GM12891 (cell line): Measurements from ENCODE around the gene NPIPB6.
"Not testable (repeated sequence)": the region's sequence is repeated elsewhere in the genome, so short reads cannot be mapped to it uniquely, and the experiment has no call there.

ENCODE experiments used
- PAX5 ChIP-seq: IDR thresholded peaks from 2 replicates; pipeline ENCODE4 v1.6.1; 2011; ENCODE audit warnings: low read length, moderate library complexity, mild to moderate bottlenecking; ENCODE audit not compliant: insufficient read depth, severe bottlenecking
- TAF1 ChIP-seq: IDR thresholded peaks from 2 replicates; pipeline ENCODE4 v1.6.1; 2011; ENCODE audit warnings: low read depth, low read length, control low read depth

DNA sequence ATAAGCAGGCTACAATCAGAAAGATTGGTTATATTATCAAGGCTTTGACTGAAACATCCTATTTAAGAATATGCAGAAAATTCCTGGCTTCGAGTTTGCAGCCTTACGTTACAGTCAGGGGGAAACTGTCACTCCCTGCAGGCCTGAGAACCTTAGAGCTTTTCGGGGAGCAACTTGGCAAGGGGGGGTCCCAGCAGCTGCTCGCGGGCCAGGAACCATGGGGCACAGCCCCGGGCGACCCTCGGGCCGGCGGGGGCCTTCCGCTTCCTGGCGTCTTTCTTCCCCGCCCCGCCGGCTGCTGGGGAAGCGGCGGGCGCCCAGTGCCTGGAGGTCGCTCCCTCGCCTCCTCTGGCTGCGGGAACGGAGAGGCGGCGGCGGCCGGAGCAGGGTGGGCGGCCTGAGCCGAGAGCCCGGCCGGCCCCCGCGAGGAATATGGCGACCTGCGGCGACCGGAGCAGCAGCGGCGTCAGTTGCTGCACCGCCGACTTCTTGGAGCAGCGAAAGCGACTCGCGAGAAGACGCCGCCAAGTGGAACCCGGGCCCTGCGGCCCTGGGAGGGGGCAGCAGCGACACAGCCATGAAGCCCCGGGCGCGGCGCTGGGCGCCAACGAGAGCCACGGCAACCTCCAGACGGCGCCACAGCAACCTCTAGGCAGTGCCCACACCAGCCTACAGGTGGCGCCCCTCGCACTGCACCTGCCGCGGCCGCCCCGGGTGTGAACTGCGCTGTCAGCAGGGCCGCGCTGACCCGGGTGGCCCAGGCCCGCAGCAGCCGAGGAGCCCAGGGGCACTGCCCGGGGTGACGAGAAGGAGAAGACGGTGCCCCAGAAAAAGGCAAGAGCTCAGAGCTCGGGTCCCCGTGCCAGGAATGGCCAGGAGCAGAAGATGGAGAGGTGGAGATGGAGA, 1.2 kb upstream of the NPIPB6 start:
- not testable (repeated sequence) for TF ChIP-seq PAX5, TAF1
